PFSK-1 (cell line): Measurements from ENCODE around the gene ELF3.

Experiments
- FOXP2 ChIP-seq: optimal IDR thresholded peaks from 2 replicates; pipeline ENCODE3; 2011; ENCODE audit warnings: borderline replicate concordance, control low read depth, inconsistent platforms; ENCODE audit not compliant: insufficient read depth; ENCODE audit errors: extremely low read length, extremely low read depth
- POLR2AphosphoS5 ChIP-seq: IDR thresholded peaks from 2 replicates; pipeline ENCODE4 v1.6.1; 2012; ENCODE audit warnings: low read depth, mild to moderate bottlenecking, control low read depth, low read length, moderate library complexity
- REST ChIP-seq, 2 experiments: IDR thresholded peaks; 2 replicates each; pipeline versions ENCODE4 v1.6.1 to v1.8.0; 2011 to 2012; ENCODE audit warnings: low read depth in 2 of 2, low read length in 2 of 2, control low read depth in 1 of 2, inconsistent platforms in 1 of 2, mild to moderate bottlenecking in 1 of 2, moderate library complexity in 1 of 2; ENCODE audit not compliant: insufficient read depth in 1 of 2
- SIN3A ChIP-seq: IDR thresholded peaks from 2 replicates; pipeline ENCODE4 v1.6.1; 2012; ENCODE audit warnings: mild to moderate bottlenecking, low read length, moderate library complexity, borderline replicate concordance; ENCODE audit not compliant: insufficient read depth
- TAF1 ChIP-seq: IDR thresholded peaks from 2 replicates; pipeline ENCODE4 v1.6.1; 2012; ENCODE audit warnings: low read length, control low read depth, borderline replicate concordance; ENCODE audit not compliant: insufficient read depth

ELF3 gene

GRCh38 chr1:201970334-201971159 lies 39.8 kb upstream of the ELF3 start:
- no peak for TF ChIP-seq TAF1
- no peak; the same call in 1 of the 2 replicates for TF ChIP-seq POLR2AphosphoS5
- no peak for TF ChIP-seq SIN3A
- TF ChIP-seq REST (IDR thresholded peaks at IDR 0.05; ENCODE audit: insufficient read depth in 1 of 2, low read depth in 2 of 2, low read length in 2 of 2) = no peak
- no peak for TF ChIP-seq FOXP2

- TF ChIP-seq FOXP2 = no peak
These were observed 28.2 kb upstream of the ELF3 start for GRCh38 chr1:201982082-201982622.

- TF ChIP-seq REST (IDR thresholded peaks at IDR 0.05; ENCODE audit: insufficient read depth in 1 of 2, low read depth in 2 of 2, low read length in 2 of 2) (no peak), TAF1 (peak; percentile 70; the same call in 1 of the 2 replicates), SIN3A (peak; percentile 84; the same call in 1 of the 2 replicates), POLR2AphosphoS5 (peak; percentile 48; the same call in 1 of the 2 replicates), FOXP2 (no peak)
These were observed 27.6 kb upstream of the ELF3 start, which contains the start of gene RNPEP for GRCh38 chr1:201982623-201983379. Gene RNPEP (plus strand): TSS chr1:201982648. CDS start chr1:201982667, 19 bp downstream.

GRCh38 chr1:201983380-201983805 lies 27.0 kb upstream of the ELF3 start:
- TF ChIP-seq TAF1 = no peak
- no peak for TF ChIP-seq REST (IDR thresholded peaks at IDR 0.05; ENCODE audit: insufficient read depth in 1 of 2, low read depth in 2 of 2, low read length in 2 of 2)
- TF ChIP-seq FOXP2 = peak; percentile 62
- no peak for TF ChIP-seq SIN3A

- TF ChIP-seq POLR2AphosphoS5 = no peak
- no peak for TF ChIP-seq FOXP2
- no peak for TF ChIP-seq TAF1
- TF ChIP-seq REST (IDR thresholded peaks at IDR 0.05; ENCODE audit: insufficient read depth in 1 of 2, low read depth in 2 of 2, low read length in 2 of 2) = no peak
- no peak for TF ChIP-seq SIN3A
These were observed 25.9 kb upstream of the ELF3 start for GRCh38 chr1:201984446-201984845.
